Melanocyte of skin (primary cell): Measurements from ENCODE around the gene TBX21. TPM values are rescaled to one million over a fixed set of nuclear protein-coding genes. Genes with fewer than 3 reads are reported as not detected.

Experiments used
- total RNA-seq, 2 donors: library from RNA; depleted of rRNA; stranded (reverse); fragments of >200 nt; gene quantifications; 2 replicates each; pipeline ENCODE4 v1.2.3, GENCODE V29; 2012

The TBX21 gene
- not detected for total RNA-seq

GRCh38 chr17:47733047-47733673 lies at the start of gene TBX21:
TBX21 (plus strand) TSS chr17:47733236; CDS start chr17:47733455, 219 bp downstream.

GRCh38 chr17:47693731-47694580 lies 39.1 kb upstream of the TBX21 start, which contains the start of gene TBKBP1:
TBKBP1 (plus strand) TSS chr17:47694161; CDS start chr17:47696113, 1,952 bp downstream.

Other genes with a start within 250 kb of the TBX21 start
- gene NPEPPS, start 202.1 kb upstream of the TBX21 start, total RNA-seq, result 10 to 100 TPM; 59.2 to 59.9 TPM
- 100 to 1,000 TPM; 263 to 375 TPM for gene KPNB1, start 83.3 kb upstream of the TBX21 start, total RNA-seq
- 1 to 10 TPM; 5.3 to 7.6 TPM for gene TBKBP1, start 39.1 kb upstream of the TBX21 start, total RNA-seq
- 1 to 10 TPM; 8.0 to 8.9 TPM for gene OSBPL7, start 88.6 kb downstream of the TBX21 start, total RNA-seq
- 10 to 100 TPM; 20.6 to 37.3 TPM for gene MRPL10, start 98.3 kb downstream of the TBX21 start, total RNA-seq
- gene LRRC46, start 98.4 kb downstream of the TBX21 start, total RNA-seq, result under 1 TPM in 1 of 2 donors, not detected in 1; 0.33 TPM
- 10 to 100 TPM; 15.0 to 18.2 TPM for gene SCRN2, start 108.0 kb downstream of the TBX21 start, total RNA-seq
- gene SP6, start 117.9 kb downstream of the TBX21 start, total RNA-seq, result not detected
- 1 to 10 TPM; 3.8 to 4.7 TPM for gene SP2, start 163.0 kb downstream of the TBX21 start, total RNA-seq
- 10 to 100 TPM; 37.2 to 39.3 TPM for gene PNPO, start 208.3 kb downstream of the TBX21 start, total RNA-seq
- not detected for gene PRR15L, start 224.6 kb downstream of the TBX21 start, total RNA-seq
- 10 to 100 TPM; 41.6 to 42.7 TPM for gene CDK5RAP3, start 237.9 kb downstream of the TBX21 start, total RNA-seq